HG03460 (cell line): ENCODE data around the gene COL21A1.
"Not testable (repeated sequence)": the region's sequence is repeated elsewhere in the genome, so short reads cannot be mapped to it uniquely, and the experiment has no call there.

Experiments used
- ATAC-seq: cut with Tn5 transposase; IDR thresholded peaks from one replicate; pipeline ENCODE4 v1.9.1; 2021; ENCODE audit not compliant: unreplicated experiment

COL21A1 gene

DNA sequence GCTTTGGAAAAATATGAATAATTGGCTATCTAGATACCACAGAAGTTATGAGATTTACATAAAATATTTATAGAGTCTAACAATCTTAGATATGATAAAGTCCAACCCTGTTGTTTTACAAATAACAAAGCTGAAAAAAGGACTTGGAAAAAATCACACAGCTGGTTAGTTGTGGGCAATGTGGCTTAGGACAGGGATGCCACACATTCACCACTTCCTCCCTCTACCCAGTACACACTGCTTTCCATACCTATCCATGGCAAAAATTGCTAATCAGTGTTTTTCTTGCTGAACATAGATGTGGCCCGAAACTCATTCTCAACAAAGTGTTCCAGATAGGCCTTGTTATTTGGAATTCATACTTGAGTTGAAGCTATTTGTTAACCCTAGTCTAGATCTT is 224.7 kb downstream of the COL21A1 start:
- ATAC-seq = no peak

GRCh38 chr6:56021943-56022342 is 225.4 kb downstream of the COL21A1 start:
- ATAC-seq = no peak

DNA sequence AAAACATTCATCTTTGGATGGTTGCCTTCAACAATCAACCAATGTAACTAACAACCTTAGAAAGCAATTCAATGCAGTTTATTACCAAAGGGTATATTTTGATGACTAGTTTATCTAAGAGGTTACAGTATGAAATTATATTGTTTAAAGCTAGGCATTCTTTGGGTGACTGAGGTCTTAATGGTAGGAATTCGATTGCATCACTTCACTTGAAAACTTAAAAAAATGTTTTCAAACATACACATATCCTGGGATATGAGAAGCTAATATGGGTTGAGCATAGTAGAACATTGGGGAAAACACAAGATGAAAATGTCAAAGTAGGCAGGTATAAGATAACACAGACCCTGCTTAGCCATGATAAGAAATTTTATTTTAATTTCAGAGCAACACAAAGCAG is 227.4 kb downstream of the COL21A1 start:
- no peak for ATAC-seq

GRCh38 chr6:56017198-56017597 is 230.2 kb downstream of the COL21A1 start:
- ATAC-seq = no peak

DNA sequence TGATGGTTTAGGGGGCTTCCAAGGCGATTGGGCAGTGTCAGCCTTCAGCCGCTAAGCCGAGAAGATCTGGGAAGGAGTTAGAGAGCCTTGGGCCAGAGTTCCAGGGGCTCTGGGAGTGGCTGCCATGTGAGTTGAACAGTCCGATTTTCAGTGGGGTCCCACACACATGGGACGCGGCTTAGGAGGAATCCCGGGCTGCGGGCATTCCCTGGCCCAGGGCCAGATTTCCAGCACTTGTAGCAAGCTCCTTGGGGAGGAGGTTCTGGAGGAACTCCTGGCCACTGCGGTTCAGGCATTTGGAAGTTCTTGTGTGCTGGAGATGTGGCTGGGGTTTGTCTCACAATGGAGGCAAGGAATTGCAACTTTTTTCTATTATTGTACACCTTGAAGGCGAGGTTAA is 233.3 kb downstream of the COL21A1 start:
- not testable (repeated sequence) for ATAC-seq

- no peak for ATAC-seq
Measured at GRCh38 chr6:56009636-56010035, 237.7 kb downstream of the COL21A1 start.
